Activated naive CD4-positive, alpha-beta T cell treated with anti-CD3 and anti-CD28 coated beads, Interleukin-2, amount 50 U/mL, for 24 hours (primary cell): ENCODE measurements around the gene LY6G5C.
"Not testable (repeated sequence)": the region's sequence is repeated elsewhere in the genome, so short reads cannot be mapped to it uniquely, and the experiment has no call there.

Experiments
- H3K27ac Mint-ChIP-seq: one replicate; pipeline ENCODE4 v1.8.0; 2021; ENCODE audit warnings: mild to moderate bottlenecking, mixed read lengths
- H3K27me3 Mint-ChIP-seq: one replicate; pipeline ENCODE4 v1.8.0; 2021; ENCODE audit warnings: mixed read lengths
- H3K36me3 Mint-ChIP-seq: one replicate; pipeline ENCODE4 v1.8.0; 2021; ENCODE audit warnings: mixed read lengths
- H3K4me1 Mint-ChIP-seq: one replicate; pipeline ENCODE4 v1.8.0; 2021; ENCODE audit warnings: mixed read lengths
- H3K4me3 Mint-ChIP-seq: one replicate; pipeline ENCODE4 v1.8.0; 2021; ENCODE audit warnings: mild to moderate bottlenecking, mixed read lengths
- H3K9me3 Mint-ChIP-seq: one replicate; pipeline ENCODE4 v1.8.0; 2021; ENCODE audit warnings: mixed read lengths

The LY6G5C gene

DNA sequence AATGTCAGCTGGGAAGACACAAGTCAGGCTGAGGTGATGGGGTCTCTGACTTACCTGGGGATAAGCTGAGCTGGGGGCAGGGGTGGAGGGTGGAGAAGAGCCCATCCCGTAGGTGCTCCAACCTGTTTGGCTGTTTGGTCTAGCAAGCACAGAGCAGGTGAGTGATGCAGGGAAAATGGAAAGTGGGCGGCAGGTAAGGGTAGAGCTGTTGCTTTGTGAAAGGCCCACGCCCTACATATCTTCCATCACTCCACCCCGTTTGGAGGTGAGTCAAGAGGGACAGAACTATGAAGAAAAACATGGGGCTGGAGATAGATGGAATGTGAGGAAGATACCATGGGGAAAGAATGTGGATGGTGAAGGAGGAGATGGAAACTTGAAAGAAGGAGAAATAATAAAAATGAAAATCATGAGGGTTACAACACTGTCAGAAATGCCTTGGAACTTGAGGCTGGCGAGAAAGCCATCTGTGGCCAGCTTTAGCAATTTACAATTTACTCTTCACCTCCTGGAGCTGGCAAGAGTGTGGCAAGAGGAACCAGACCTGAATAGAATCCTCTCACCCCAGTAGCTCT, 39.4 kb upstream of the LY6G5C start:
- H3K4me3 Mint-ChIP-seq: no peak overlapping the region
- H3K27ac Mint-ChIP-seq: no peak overlapping the region
- H3K9me3 Mint-ChIP-seq: no peaks in the 10 kb centered on the region
- no peaks in the 10 kb centered on the region for H3K36me3 Mint-ChIP-seq
- no peaks in the 10 kb centered on the region for H3K4me1 Mint-ChIP-seq
- H3K27me3 Mint-ChIP-seq: no peaks in the 10 kb centered on the region

- Mint-ChIP-seq H3K9me3 (no peaks in the 10 kb centered on the region), H3K36me3 (no peaks in the 10 kb centered on the region), H3K4me1 (peaks cover 2% of the 10 kb centered on the region), H3K27me3 (no peaks in the 10 kb centered on the region), H3K4me3 (no peak overlapping the region), H3K27ac (no peak overlapping the region)
Measured at GRCh38 chr6:31719001-31719400, 38.1 kb upstream of the LY6G5C start.

GRCh38 chr6:31718265-31718664, 37.4 kb upstream of the LY6G5C start:
- Mint-ChIP-seq H3K27ac (peak overlapping the region; percentile 46), H3K4me1 (peaks cover 5% of the 10 kb centered on the region), H3K36me3 (no peaks in the 10 kb centered on the region), H3K9me3 (no peaks in the 10 kb centered on the region), H3K4me3 (no peak overlapping the region), H3K27me3 (no peaks in the 10 kb centered on the region)

DNA sequence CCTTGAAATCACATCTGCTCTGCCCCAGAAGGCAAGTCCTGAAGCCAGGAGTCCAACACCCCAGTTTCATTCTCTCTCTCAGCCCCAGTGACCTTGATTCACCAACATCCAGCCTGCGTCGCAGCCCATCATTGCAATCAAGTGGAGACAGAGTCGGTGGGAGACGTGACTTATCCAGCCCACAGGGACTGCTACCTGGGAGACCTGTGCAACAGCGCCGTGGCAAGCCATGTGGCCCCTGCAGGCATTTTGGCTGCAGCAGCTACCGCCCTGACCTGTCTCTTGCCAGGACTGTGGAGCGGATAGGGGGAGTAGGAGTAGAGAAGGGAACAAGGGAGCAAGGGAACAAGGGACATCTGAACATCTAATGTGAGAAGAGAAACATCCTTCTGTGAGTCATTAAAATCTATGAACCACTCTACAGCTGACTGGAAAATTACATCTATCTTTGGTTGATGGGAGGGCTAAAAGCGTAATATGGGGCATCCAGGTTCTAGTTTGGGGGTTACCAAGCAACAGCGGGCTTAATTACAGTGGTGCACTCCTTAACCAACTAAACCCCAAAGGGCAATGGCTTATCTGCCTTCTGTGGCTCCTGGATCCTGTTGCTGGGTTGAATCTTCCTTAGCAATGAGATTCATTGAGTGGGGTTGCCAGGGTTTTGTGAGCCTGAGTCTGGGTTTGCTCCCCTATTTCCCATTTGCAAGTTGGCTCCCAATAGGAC, 36.8 kb upstream of the LY6G5C start:
- Mint-ChIP-seq H3K4me1 (peaks cover 5% of the 10 kb centered on the region), H3K4me3 (no peak overlapping the region), H3K27me3 (no peaks in the 10 kb centered on the region), H3K27ac (peak overlapping the region; percentile 14), H3K9me3 (no peaks in the 10 kb centered on the region), H3K36me3 (no peaks in the 10 kb centered on the region)

DNA sequence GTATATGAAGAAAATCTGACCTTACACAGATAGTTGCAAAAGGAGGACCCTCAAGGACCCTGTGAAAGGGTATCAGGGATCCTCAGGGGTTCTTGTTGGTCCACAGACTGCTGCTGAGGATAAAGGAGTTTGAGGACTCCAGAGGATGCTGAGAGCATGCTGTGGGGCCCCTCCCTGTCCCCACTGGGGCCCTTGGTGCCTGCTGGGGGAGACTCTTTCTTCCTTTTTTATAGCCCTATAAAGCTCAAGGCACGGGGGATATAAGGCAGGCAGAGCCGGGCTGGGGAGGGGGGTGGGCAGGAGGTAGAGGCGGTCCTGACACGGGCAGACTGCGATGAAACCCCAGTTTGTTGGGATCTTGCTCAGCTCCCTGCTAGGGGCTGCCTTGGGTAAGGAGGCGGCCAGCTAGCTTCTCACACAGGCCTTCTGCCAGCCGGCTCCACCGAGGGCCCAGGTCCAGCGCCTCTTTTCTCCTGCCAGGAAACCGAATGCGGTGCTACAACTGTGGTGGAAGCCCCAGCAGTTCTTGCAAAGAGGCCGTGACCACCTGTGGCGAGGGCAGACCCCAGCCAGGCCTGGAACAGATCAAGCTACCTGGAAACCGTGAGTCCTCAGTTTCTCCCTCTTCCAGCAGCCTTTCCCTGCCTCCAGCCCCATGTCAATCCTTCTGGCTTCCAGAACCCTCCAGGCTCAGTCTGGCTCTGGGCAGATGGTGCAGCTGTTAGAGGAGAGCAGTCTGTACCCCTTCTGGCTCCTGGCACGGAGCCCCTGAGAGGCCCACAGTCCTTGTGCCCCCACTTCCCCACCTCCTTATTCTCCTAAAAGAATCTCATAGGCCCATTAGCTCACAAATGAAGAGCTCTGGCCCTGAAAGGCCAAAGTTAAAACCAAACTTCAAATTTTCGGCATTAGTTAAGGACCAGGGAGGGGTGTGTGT, 34.4 kb upstream of the LY6G5C start, which contains the start of gene LY6G6D:
TSS of gene LY6G6D (plus strand) at position 327 of the 937 bp plus-strand sequence. CDS start at position 335, 8 bp downstream.
- Mint-ChIP-seq H3K4me3 (no peak within 1 kb of the TSS), H3K4me1 (peaks cover 19% of the 10 kb centered on the region), H3K9me3 (no peaks in the 10 kb centered on the region), H3K36me3 (no peaks in the 10 kb centered on the region), H3K27me3 (no peaks in the 10 kb centered on the region), H3K27ac (no peak within 1 kb of the TSS)

GRCh38 chr6:31713991-31714684, 33.3 kb upstream of the LY6G5C start:
- Mint-ChIP-seq H3K9me3 (no peaks in the 10 kb centered on the region), H3K4me3 (no peak overlapping the region), H3K27ac (peak overlapping the region; percentile 17), H3K27me3 (no peaks in the 10 kb centered on the region), H3K4me1 (peaks cover 19% of the 10 kb centered on the region), H3K36me3 (no peaks in the 10 kb centered on the region)

- H3K27me3 Mint-ChIP-seq: no peaks in the 10 kb centered on the region
- no peaks in the 10 kb centered on the region for H3K9me3 Mint-ChIP-seq
- H3K4me3 Mint-ChIP-seq: no peak overlapping the region
- H3K4me1 Mint-ChIP-seq: peaks cover 19% of the 10 kb centered on the region
- H3K27ac Mint-ChIP-seq: no peak overlapping the region
- H3K36me3 Mint-ChIP-seq: no peaks in the 10 kb centered on the region
Measured at GRCh38 chr6:31713465-31713864, 32.6 kb upstream of the LY6G5C start.

GRCh38 chr6:31712296-31712695, 31.4 kb upstream of the LY6G5C start:
- Mint-ChIP-seq H3K4me1 (peaks cover 19% of the 10 kb centered on the region), H3K27ac (no peak overlapping the region), H3K36me3 (no peaks in the 10 kb centered on the region), H3K4me3 (no peak overlapping the region), H3K9me3 (no peaks in the 10 kb centered on the region), H3K27me3 (no peaks in the 10 kb centered on the region)

DNA sequence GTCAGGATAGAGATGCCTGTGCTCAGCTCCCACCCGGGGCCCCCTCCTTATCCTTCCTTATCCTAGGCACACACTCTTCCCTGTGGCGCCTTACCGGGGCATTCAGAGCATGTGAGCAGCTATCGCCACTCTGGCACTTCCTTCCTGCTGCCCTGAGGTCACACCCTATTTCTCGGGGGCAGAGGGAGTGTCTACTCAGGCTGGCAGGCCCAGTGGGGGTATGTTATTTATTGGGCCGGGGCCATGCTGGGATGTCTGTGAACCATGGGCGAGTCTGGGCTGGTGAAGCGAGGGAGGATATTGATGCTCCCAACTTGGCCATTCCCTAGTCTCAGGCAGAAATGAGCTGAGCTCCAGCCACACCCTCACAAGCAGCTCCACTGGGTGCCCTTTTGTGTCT, 30.4 kb upstream of the LY6G5C start:
- Mint-ChIP-seq H3K4me1 (peaks cover 19% of the 10 kb centered on the region), H3K36me3 (no peaks in the 10 kb centered on the region), H3K27me3 (no peaks in the 10 kb centered on the region), H3K27ac (no peak overlapping the region), H3K9me3 (no peaks in the 10 kb centered on the region), H3K4me3 (no peak overlapping the region)

DNA sequence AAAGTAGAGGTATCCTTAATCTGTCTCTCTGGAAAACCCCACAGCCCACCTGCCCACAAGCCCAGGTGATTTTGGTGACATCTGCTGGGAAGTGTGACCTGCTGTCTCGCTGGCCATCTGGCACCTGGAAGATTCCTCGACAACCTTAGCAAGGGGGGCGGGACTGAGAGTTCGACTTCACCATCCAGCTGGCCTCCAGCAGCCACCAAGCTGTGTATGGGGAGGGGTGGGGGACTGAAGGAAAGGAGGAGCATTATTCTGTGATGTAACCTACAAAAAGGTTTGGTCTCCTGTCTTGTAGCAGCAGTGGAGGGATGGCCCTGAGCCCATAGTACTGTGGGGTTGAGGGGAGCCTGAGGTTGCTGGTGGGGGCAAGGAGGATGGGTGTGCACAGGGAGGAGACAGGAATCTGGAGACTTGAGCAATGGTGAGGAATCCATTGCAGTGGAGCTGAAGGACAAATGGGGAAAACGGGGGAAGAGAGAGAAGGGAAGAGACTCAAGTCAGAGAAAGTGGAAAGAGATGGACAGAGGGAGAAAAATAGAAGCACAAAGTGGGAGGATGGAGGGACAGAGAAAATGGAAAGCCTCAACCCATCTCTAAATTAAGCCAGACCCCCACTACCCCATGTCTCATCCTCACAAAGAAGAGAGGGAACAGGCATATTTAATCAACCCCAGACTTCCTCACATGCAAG, 29.8 kb upstream of the LY6G5C start:
- Mint-ChIP-seq H3K4me1 (peaks cover 19% of the 10 kb centered on the region), H3K4me3 (no peak overlapping the region), H3K36me3 (no peaks in the 10 kb centered on the region), H3K27me3 (no peaks in the 10 kb centered on the region), H3K27ac (no peak overlapping the region), H3K9me3 (no peaks in the 10 kb centered on the region)

GRCh38 chr6:31709157-31709556, 28.3 kb upstream of the LY6G5C start:
- not testable (repeated sequence) for H3K27ac Mint-ChIP-seq, H3K4me3 Mint-ChIP-seq, H3K9me3 Mint-ChIP-seq, H3K36me3 Mint-ChIP-seq, H3K27me3 Mint-ChIP-seq
- H3K4me1 Mint-ChIP-seq: peaks cover 18% of the 10 kb centered on the region

GRCh38 chr6:31708224-31708623, 27.4 kb upstream of the LY6G5C start:
- Mint-ChIP-seq H3K27me3 (no peaks in the 10 kb centered on the region), H3K9me3 (no peaks in the 10 kb centered on the region), H3K4me3 (no peak overlapping the region), H3K4me1 (peaks cover 17% of the 10 kb centered on the region), H3K36me3 (no peaks in the 10 kb centered on the region), H3K27ac (no peak overlapping the region)

DNA sequence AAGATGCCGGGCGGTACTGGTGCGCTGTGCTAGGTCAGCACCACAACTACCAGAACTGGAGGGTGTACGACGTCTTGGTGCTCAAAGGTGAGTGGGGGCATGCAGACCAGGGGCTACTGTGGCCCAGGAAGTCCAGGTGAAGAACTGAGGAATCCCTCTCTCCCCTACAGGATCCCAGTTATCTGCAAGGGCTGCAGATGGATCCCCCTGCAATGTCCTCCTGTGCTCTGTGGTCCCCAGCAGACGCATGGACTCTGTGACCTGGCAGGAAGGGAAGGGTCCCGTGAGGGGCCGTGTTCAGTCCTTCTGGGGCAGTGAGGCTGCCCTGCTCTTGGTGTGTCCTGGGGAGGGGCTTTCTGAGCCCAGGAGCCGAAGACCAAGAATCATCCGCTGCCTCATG, 26.8 kb upstream of the LY6G5C start:
- H3K27ac Mint-ChIP-seq: no peak overlapping the region

GRCh38 chr6:31706599-31706998, 25.7 kb upstream of the LY6G5C start, which contains the start of gene LY6G6F:
Gene LY6G6F (plus strand): TSS chr6:31706866. CDS start chr6:31706907, 41 bp downstream.
- Mint-ChIP-seq H3K27ac (peak within 1 kb of the TSS; percentile 30), H3K9me3 (no peaks in the 10 kb centered on the region), H3K27me3 (no peaks in the 10 kb centered on the region), H3K4me3 (no peak within 1 kb of the TSS), H3K4me1 (peaks cover 22% of the 10 kb centered on the region), H3K36me3 (no peaks in the 10 kb centered on the region)

More for the DNA sequence above, 26.8 kb upstream of the LY6G5C start:
- no peaks in the 10 kb centered on the region for H3K9me3 Mint-ChIP-seq
- no peaks in the 10 kb centered on the region for H3K36me3 Mint-ChIP-seq
- H3K4me3 Mint-ChIP-seq: no peak overlapping the region
- H3K4me1 Mint-ChIP-seq: peaks cover 18% of the 10 kb centered on the region
- no peaks in the 10 kb centered on the region for H3K27me3 Mint-ChIP-seq

GRCh38 chr6:31705931-31706330, 25.1 kb upstream of the LY6G5C start:
- Mint-ChIP-seq H3K36me3 (no peaks in the 10 kb centered on the region), H3K27me3 (no peaks in the 10 kb centered on the region), H3K4me1 (peaks cover 23% of the 10 kb centered on the region), H3K4me3 (no peak overlapping the region), H3K9me3 (no peaks in the 10 kb centered on the region), H3K27ac (no peak overlapping the region)
